Testis (tissue), 3 donors: Measurements from ENCODE around the gene POMT2. TPM values are rescaled to one million over a fixed set of nuclear protein-coding genes. Genes with fewer than 3 reads are reported as not detected.

ENCODE experiments used
- DNase-seq: peaks from one replicate; pipeline ENCODE4 v3.0.0-alpha.2; 2019
- H3K27ac ChIP-seq, 2 donors: fragments of 200-600 bp; sonication (generic); one replicate each; pipeline ENCODE4 v1.5.1; 2019
- H3K27me3 ChIP-seq: fragments of 200-600 bp; sonication (generic); one replicate; pipeline ENCODE4 v1.5.1; 2019
- H3K36me3 ChIP-seq: fragments of 200-600 bp; sonication (generic); one replicate; pipeline ENCODE4 v1.5.1; 2017; ENCODE audit warnings: low read depth; ENCODE audit errors: missing control alignments
- H3K4me1 ChIP-seq: fragments of 200-600 bp; sonication (generic); one replicate; pipeline ENCODE4 v1.5.1; 2019
- H3K4me3 ChIP-seq, 2 donors: fragments of 200-600 bp; sonication (generic); one replicate each; pipeline ENCODE4 v1.5.1; 2017 to 2019
- H3K9me3 ChIP-seq: fragments of 200-600 bp; sonication (generic); one replicate; pipeline ENCODE4 v1.5.1; 2017
- CTCF ChIP-seq, 3 experiments: fragments of 450-650 bp in 2 of 3; fragments of 200-600 bp in 1 of 3; sonication (generic) in 1 of 3; IDR thresholded peaks; one replicate each; pipeline ENCODE4 v1.5.1; 2016 to 2019; ENCODE audit warnings: antibody characterized with exemption in 3 of 3, mild to moderate bottlenecking in 2 of 3, moderate library complexity in 1 of 3
- POLR2A ChIP-seq: fragments of 450-650 bp; IDR thresholded peaks from one replicate; pipeline ENCODE4 v1.6.1; 2017; ENCODE audit warnings: antibody characterized with exemption, mild to moderate bottlenecking, moderate library complexity
- WGBS, 2 donors: methylation state at CpG; one replicate each; pipeline ENCODE4 v1.1.5; 2018; 5-methylcytosine and 5-hydroxymethylcytosine counted together
- intact Hi-C: fragments of 100-400 bp; cut with DNase I; formaldehyde crosslinking; loops from one replicate; pipeline ENCODE4 v1.15.1; 2023; ENCODE audit warnings: low total_unique reads
- polyA plus RNA-seq: library from polyadenylated mRNA; stranded (reverse); fragments of 350-450 nt; fragmentation: Illumina TruSeq; extraction: RNeasy Lipid Tissue Mini Kit (QIAGEN cat#74804); gene quantifications from one replicate; pipeline ENCODE4 v1.2.3, GENCODE V29; 2014; ENCODE audit warnings: low read depth, low replicate concordance; ENCODE audit not compliant: insufficient read depth
- total RNA-seq, 2 donors: library from RNA; depleted of rRNA; stranded (reverse); fragments of >200 nt; gene quantifications; one replicate each; pipeline ENCODE4 v1.2.3, GENCODE V29; 2016

POMT2 gene
- total and polyA plus RNA-seq, 3 donors from 2014 or later, result 108 to 162 (median 127) TPM

GRCh38 chr14:77240336-77240915 lies 80.3 kb downstream of the POMT2 start:
- intact Hi-C loops, result no loop called here
- TF ChIP-seq CTCF (IDR thresholded peaks at IDR 0.05) (no peak), POLR2A (no peak)
- Histone ChIP-seq H3K36me3 (no peaks in the 10 kb centered on the region), H3K27me3 (no peaks in the 10 kb centered on the region), H3K4me3 (no peak overlapping the region), H3K27ac (no peak overlapping the region), H3K9me3 (no peaks in the 10 kb centered on the region), H3K4me1 (peaks cover 6% of the 10 kb centered on the region)
- 87 to 92% methylated on average over 3 to 15 of the region's 15 CpGs for WGBS, 2 donors
- no peak for DNase-seq

- DNase-seq, result no peak
- no peaks in the 10 kb centered on the region for H3K9me3 ChIP-seq
- no peaks in the 10 kb centered on the region for H3K27me3 ChIP-seq
- peaks cover 6% of the 10 kb centered on the region for H3K4me1 ChIP-seq
- H3K27ac ChIP-seq, result no peak overlapping the region
- intact Hi-C loops, result no loop called here
- 91 to 95% methylated on average over 11 to 16 of the region's 16 CpGs for WGBS, 2 donors
- no peak overlapping the region for H3K4me3 ChIP-seq
- TF ChIP-seq CTCF (IDR thresholded peaks at IDR 0.05), result no peak
- TF ChIP-seq POLR2A, result no peak
- no peaks in the 10 kb centered on the region for H3K36me3 ChIP-seq
Measured at GRCh38 chr14:77239412-77239811, 81.3 kb downstream of the POMT2 start.

- intact Hi-C loops, result no loop called here
- no peak overlapping the region for H3K27ac ChIP-seq
- H3K9me3 ChIP-seq, result no peaks in the 10 kb centered on the region
- H3K4me1 ChIP-seq, result peaks cover 6% of the 10 kb centered on the region
- WGBS, 2 donors, result 50 to 60% methylated on average over 2 to 4 of the region's 4 CpGs
- TF ChIP-seq POLR2A (no peak), CTCF (IDR thresholded peaks at IDR 0.05) (no peak)
- H3K36me3 ChIP-seq, result no peaks in the 10 kb centered on the region
- DNase-seq, result peak; percentile 31
- H3K27me3 ChIP-seq, result no peaks in the 10 kb centered on the region
- no peak overlapping the region for H3K4me3 ChIP-seq
Measured at GRCh38 chr14:77238996-77239395, 81.7 kb downstream of the POMT2 start.

GRCh38 chr14:77238356-77238755 lies 82.3 kb downstream of the POMT2 start:
- H3K36me3 ChIP-seq, result no peaks in the 10 kb centered on the region
- no peak for TF ChIP-seq POLR2A
- no peak for TF ChIP-seq CTCF (IDR thresholded peaks at IDR 0.05)
- DNase-seq, result no peak
- H3K4me1 ChIP-seq, result peaks cover 6% of the 10 kb centered on the region
- H3K9me3 ChIP-seq, result no peaks in the 10 kb centered on the region
- no peak overlapping the region for H3K4me3 ChIP-seq
- 69 to 76% methylated on average over 3 of the region's 3 CpGs for whole genome bisulfite sequencing, 2 donors
- no peaks in the 10 kb centered on the region for H3K27me3 ChIP-seq
- intact Hi-C loops, result no loop called here
- H3K27ac ChIP-seq, result no peak overlapping the region

GRCh38 chr14:77236814-77237213 lies 83.9 kb downstream of the POMT2 start:
- H3K4me1 ChIP-seq, result peaks cover 6% of the 10 kb centered on the region
- H3K4me3 ChIP-seq, result no peak overlapping the region
- no peak overlapping the region for H3K27ac ChIP-seq
- no peaks in the 10 kb centered on the region for H3K36me3 ChIP-seq
- DNase-seq, result no peak
- 76 to 86% methylated on average over 6 to 7 of the region's 7 CpGs for WGBS, 2 donors
- intact Hi-C loops, result no loop called here
- no peaks in the 10 kb centered on the region for H3K9me3 ChIP-seq
- H3K27me3 ChIP-seq, result no peaks in the 10 kb centered on the region
- TF ChIP-seq CTCF (IDR thresholded peaks at IDR 0.05) (no peak), POLR2A (no peak)
